A549 (cell line): Measurements from ENCODE around the gene AGAP5. TPM values are rescaled to one million over a fixed set of nuclear protein-coding genes. Genes with fewer than 3 reads are reported as not detected.

Experiments used
- ATAC-seq, 2 experiments: fragments of 200-7000 bp in 1 of 2; fragments of >200 bp in 1 of 2; cut with Nextera tagmentation in 1 of 2; cut with Tn5 transposase in 1 of 2; 3 replicates each; pipeline versions ENCODE4 v1.8.0 to v1.9.1; 2018 to 2020; ENCODE audit warnings: mild to moderate bottlenecking in 1 of 2, moderate library complexity in 1 of 2
- CTCF ChIA-PET: fragments of 300-600 bp; sonication (Branson Sonifier 250); formaldehyde crosslinking; extraction: SDS; loops from one replicate; lab custom pipeline; 2021; ENCODE audit warnings: antibody characterized with exemption, inconsistent platforms; lab: Yijun Ruan, JAX
- POLR2A ChIA-PET: fragments of 350-600 bp; formaldehyde crosslinking; extraction: SDS; loops from one replicate; lab custom pipeline; 2021; ENCODE audit warnings: antibody characterized with exemption, inconsistent platforms; lab: Yijun Ruan, JAX
- DNase-seq, 2 experiments: peaks; one replicate each; pipeline versions ENCODE4 v3.0.0 to v3.0.0-alpha.2; 2011 to 2016; ENCODE audit warnings: low read depth in 1 of 2, low spot score in 1 of 2
- FAIRE-seq: peaks from 2 replicates; lab custom pipeline; 2011; peaks lifted over from hg19 to GRCh38; lab: Jason Lieb, UNC
- H3K27ac ChIP-seq, 2 experiments: fragments of >200 bp; sonication (Bioruptor Twin); formaldehyde crosslinking; 3 replicates each; pipeline ENCODE4 v1.5.1; 2016 to 2017
- H3K4me1 ChIP-seq: fragments of >200 bp; sonication (Bioruptor Twin); formaldehyde crosslinking; 3 replicates; pipeline ENCODE4 v1.6.1; 2016
- H3K4me2 ChIP-seq: fragments of >200 bp; sonication (Bioruptor Twin); formaldehyde crosslinking; 3 replicates; pipeline ENCODE4 v1.6.1; 2016
- H3K4me3 ChIP-seq: fragments of >200 bp; sonication (Bioruptor Twin); formaldehyde crosslinking; 3 replicates; pipeline ENCODE4 v1.5.1; 2016
- H3K9me3 ChIP-seq: fragments of >200 bp; sonication (Bioruptor Twin); formaldehyde crosslinking; 3 replicates; pipeline ENCODE4 v1.6.1; 2016
- CHD2 ChIP-seq: fragments of 150-350 bp; IDR thresholded peaks from 2 replicates; pipeline ENCODE4 v1.6.1; 2014; ENCODE audit warnings: low read length; ENCODE audit not compliant: partially characterized antibody
- CHD4 ChIP-seq: fragments of 200-600 bp; sonication (generic); IDR thresholded peaks from 2 replicates; pipeline ENCODE4 v1.6.1; 2016; ENCODE audit warnings: antibody characterized with exemption, mild to moderate bottlenecking, borderline replicate concordance
- EHMT2 ChIP-seq: fragments of 200-600 bp; sonication (generic); IDR thresholded peaks from 2 replicates; pipeline ENCODE4 v1.6.1; 2016; ENCODE audit warnings: antibody characterized with exemption, low read depth, mild to moderate bottlenecking, moderate library complexity
- EP300 ChIP-seq, 2 experiments: fragments of >200 bp; sonication (Bioruptor Twin); formaldehyde crosslinking; IDR thresholded peaks; 2 replicates in 1 of 2; 3 replicates in 1 of 2; pipeline ENCODE4 v1.6.1; 2016 to 2017
- FOSB ChIP-seq: fragments of 250-450 bp; sonication (Bioruptor Pico); IDR thresholded peaks from 2 replicates; pipeline ENCODE4 v1.5.0; 2020; ENCODE audit warnings: mild to moderate bottlenecking, moderate library complexity
- GATA3 ChIP-seq: IDR thresholded peaks from 2 replicates; pipeline ENCODE4 v1.6.1; 2012; ENCODE audit warnings: borderline replicate concordance
- JUN ChIP-seq, 2 experiments: fragments of >200 bp; sonication (Bioruptor Twin); formaldehyde crosslinking; IDR thresholded peaks; 2 replicates in 1 of 2; 3 replicates in 1 of 2; pipeline ENCODE4 v1.6.1; 2016 to 2017
- KDM1A ChIP-seq: fragments of 200-600 bp; sonication (generic); IDR thresholded peaks from 2 replicates; pipeline ENCODE4 v1.6.1; 2016; ENCODE audit warnings: low read depth, mild to moderate bottlenecking
- MAFK ChIP-seq: fragments of 450-650 bp; IDR thresholded peaks from 2 replicates; pipeline ENCODE4 v1.6.1; 2014; ENCODE audit not compliant: partially characterized antibody
- NPAS2 ChIP-seq: fragments of 250-450 bp; sonication (Bioruptor Pico); IDR thresholded peaks from 2 replicates; pipeline ENCODE4 v1.8.0; 2022; ENCODE audit warnings: mild to moderate bottlenecking, moderate library complexity, borderline replicate concordance
- PBX3 ChIP-seq: IDR thresholded peaks from 2 replicates; pipeline ENCODE4 v1.6.1; 2012
- RAD21 ChIP-seq, 2 experiments: fragments of >200 bp in 1 of 2; sonication (Bioruptor Twin) in 1 of 2; formaldehyde crosslinking in 1 of 2; IDR thresholded peaks in 1 of 2; conservative IDR thresholded peaks in 1 of 2; 2 replicates in 1 of 2; 3 replicates in 1 of 2; pipeline ENCODE4 v1.6.1; 2012 to 2018; ENCODE audit warnings: inconsistent platforms in 1 of 2
- RARB ChIP-seq: fragments of 250-450 bp; sonication (Bioruptor Pico); IDR thresholded peaks from 2 replicates; pipeline ENCODE4 v1.8.0; 2021; ENCODE audit warnings: mild to moderate bottlenecking, moderate library complexity
- SMC3 ChIP-seq: fragments of >200 bp; sonication (Bioruptor Twin); formaldehyde crosslinking; IDR thresholded peaks from 3 replicates; pipeline ENCODE4 v1.6.1; 2018; ENCODE audit warnings: inconsistent platforms
- SREBF2 ChIP-seq: fragments of 450-650 bp; IDR thresholded peaks from 2 replicates; pipeline ENCODE4 v1.6.1; 2014; ENCODE audit warnings: mild to moderate bottlenecking, moderate library complexity
- ZSCAN20 ChIP-seq: fragments of 250-450 bp; sonication (Bioruptor Pico); IDR thresholded peaks from 2 replicates; pipeline ENCODE4 v1.8.0; 2022; ENCODE audit warnings: mild to moderate bottlenecking, moderate library complexity
- WGBS: methylation state at CpG from one replicate; pipeline ENCODE4 v1.1.6; 2017; ENCODE audit errors: missing lambda C conversion rate; 5-methylcytosine and 5-hydroxymethylcytosine counted together
- polyA plus RNA-seq, 4 experiments: library from polyadenylated mRNA; depleted of rRNA in 3 of 4; stranded (reverse); fragments of >200 nt; fragmentation: RNase III in 1 of 4; extraction: RNeasy Plus Mini Kit Qiagen cat#74134 plus additional on column Dnase treatment in 1 of 4; gene quantifications; 2 replicates in 3 of 4; 3 replicates in 1 of 4; pipeline ENCODE4 v1.2.3, GENCODE V29; 2011 to 2017
- TF ChIP-seq, protein P1 (sequence below): IDR thresholded peaks from 2 replicates; pipeline ENCODE4 v1.6.1; 2012; ENCODE audit warnings: low read depth, borderline replicate concordance
- TF ChIP-seq, protein P2 (sequence below): fragments of >200 bp; sonication (Bioruptor Twin); formaldehyde crosslinking; IDR thresholded peaks from 3 replicates; pipeline ENCODE4 v1.5.1; 2016

The AGAP5 gene
- polyA plus RNA-seq, 2 of the 4 experiments (the other 2 are of a cell fraction), result 2.5 to 4.0 TPM

DNA sequence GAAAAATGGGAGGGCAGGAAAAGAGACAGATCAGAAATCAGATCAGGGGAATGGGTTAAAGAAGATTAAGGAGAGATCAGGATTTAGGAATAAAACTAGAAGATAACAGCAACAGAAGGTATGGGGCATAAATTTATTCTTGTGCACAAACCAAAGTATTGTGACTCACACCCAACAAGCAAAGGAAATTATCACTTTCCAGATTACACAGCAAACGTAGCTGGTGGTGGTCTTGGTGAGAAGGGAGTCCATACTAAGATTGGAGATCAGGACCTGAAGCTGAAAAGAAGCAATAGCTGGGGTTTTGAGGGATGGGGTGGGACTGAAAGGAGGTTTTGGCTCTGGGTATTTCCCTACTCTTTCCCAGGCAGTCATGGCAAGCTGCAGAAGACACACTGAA is 53.1 kb downstream of the AGAP5 start:
- Histone ChIP-seq H3K9me3 (no peaks in the 10 kb centered on the region), H3K4me1 (no peaks in the 10 kb centered on the region), H3K4me3 (no peak overlapping the region), H3K4me2 (no peak overlapping the region), H3K27ac (no peak overlapping the region)
- FAIRE-seq (no peak), ATAC-seq (no peak), DNase-seq (no peak)
- CTCF ChIA-PET, result interaction anchor here (0.9 to 15.6 kb wide), 32 partner anchors 9 to 423 kb away, joined by 3 to 378 read pairs (median 6); partner anchors contain the start of genes PPP3CB, SYNPO2L and USP54
- no peak for TF ChIP-seq PBX3
- TF ChIP-seq RARB, result no peak
- TF ChIP-seq GATA3, result no peak
- TF ChIP-seq FOSB (CRISPR knock-in tag), result no peak
- TF ChIP-seq NPAS2 (CRISPR knock-in tag), result no peak
- no peak for TF ChIP-seq JUN (IDR thresholded peaks at IDR 0.05)
- TF ChIP-seq EP300 (IDR thresholded peaks at IDR 0.05), result no peak
- no peak for TF ChIP-seq CHD2
- TF ChIP-seq, protein P1, sequence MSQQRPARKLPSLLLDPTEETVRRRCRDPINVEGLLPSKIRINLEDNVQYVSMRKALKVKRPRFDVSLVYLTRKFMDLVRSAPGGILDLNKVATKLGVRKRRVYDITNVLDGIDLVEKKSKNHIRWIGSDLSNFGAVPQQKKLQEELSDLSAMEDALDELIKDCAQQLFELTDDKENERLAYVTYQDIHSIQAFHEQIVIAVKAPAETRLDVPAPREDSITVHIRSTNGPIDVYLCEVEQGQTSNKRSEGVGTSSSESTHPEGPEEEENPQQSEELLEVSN, result no peak
- no peak for TF ChIP-seq ZSCAN20 (CRISPR knock-in tag)
- no peak for TF ChIP-seq KDM1A
- POLR2A ChIA-PET, result no interaction called here
- 22% methylated on average over 1 of the region's 1 CpG for WGBS

DNA sequence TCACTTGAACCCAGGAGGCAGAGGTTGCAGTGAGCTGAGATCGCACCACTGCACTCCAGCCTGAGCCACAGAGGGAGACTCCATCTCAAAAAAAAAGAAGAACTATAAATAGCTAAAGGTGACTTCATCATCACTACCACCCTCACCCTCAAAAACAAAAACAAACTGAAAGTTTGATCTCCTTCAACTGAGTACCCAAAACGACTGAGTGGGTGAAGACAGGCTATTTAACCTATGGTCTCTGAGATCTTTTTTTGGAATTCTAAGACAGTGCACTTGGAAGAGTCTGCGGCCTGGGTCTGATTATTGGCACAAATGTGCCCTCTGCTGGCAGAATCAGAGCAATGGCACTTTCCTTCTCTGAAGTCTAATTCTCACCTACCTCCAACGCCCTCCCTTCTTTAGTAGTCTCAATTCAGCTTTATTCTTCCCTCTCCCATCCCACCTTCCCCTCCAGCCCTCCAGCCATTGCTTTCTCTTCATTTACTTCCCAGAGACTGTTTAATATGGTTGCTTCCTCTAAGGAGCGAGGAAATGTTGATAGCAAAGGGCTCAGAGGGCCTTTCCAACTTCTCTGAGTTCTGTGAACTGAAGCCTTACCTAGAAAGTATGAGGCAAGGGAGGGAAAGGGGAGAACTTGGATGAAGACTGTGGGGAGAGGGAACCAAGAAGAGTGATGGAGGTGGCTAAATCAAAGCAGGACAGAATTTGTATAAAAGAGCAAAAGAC is 53.7 kb downstream of the AGAP5 start:
- H3K4me3 ChIP-seq, result no peak overlapping the region
- no peak overlapping the region for H3K27ac ChIP-seq
- H3K4me1 ChIP-seq, result no peaks in the 10 kb centered on the region
- peak; percentile 71 to 81 for DNase-seq
- WGBS, result 25% methylated on average over 5 of the region's 5 CpGs
- ATAC-seq, result peak; percentile 86 to 88
- CTCF ChIA-PET, result interaction anchor here (0.6 to 15.6 kb wide), 45 partner anchors 8 to 422 kb away, joined by 3 to 378 read pairs (median 5); partner anchors contain the start of genes PPP3CB, SYNPO2L and USP54
- TF ChIP-seq SREBF2 (no peak), RAD21 (conservative IDR thresholded peaks at IDR 0.05 in 1 of 2, IDR thresholded peaks at IDR 0.05 in 1 of 2) (peak; percentile 95 to 98), SMC3 (peak; percentile 98), CHD2 (no peak), CHD4 (no peak)
- TF ChIP-seq, protein P2, sequence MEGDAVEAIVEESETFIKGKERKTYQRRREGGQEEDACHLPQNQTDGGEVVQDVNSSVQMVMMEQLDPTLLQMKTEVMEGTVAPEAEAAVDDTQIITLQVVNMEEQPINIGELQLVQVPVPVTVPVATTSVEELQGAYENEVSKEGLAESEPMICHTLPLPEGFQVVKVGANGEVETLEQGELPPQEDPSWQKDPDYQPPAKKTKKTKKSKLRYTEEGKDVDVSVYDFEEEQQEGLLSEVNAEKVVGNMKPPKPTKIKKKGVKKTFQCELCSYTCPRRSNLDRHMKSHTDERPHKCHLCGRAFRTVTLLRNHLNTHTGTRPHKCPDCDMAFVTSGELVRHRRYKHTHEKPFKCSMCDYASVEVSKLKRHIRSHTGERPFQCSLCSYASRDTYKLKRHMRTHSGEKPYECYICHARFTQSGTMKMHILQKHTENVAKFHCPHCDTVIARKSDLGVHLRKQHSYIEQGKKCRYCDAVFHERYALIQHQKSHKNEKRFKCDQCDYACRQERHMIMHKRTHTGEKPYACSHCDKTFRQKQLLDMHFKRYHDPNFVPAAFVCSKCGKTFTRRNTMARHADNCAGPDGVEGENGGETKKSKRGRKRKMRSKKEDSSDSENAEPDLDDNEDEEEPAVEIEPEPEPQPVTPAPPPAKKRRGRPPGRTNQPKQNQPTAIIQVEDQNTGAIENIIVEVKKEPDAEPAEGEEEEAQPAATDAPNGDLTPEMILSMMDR, result peak; percentile 93
- TF ChIP-seq, all 56 proteins: peak for 3
- Histone ChIP-seq H3K9me3 (no peaks in the 10 kb centered on the region), H3K4me2 (no peak overlapping the region)
- POLR2A ChIA-PET, result interaction anchor here (1.0 kb wide), 1 partner anchor 149 kb away, joined by 4 read pairs; the partner anchor contains the start of gene PPP3CB
- FAIRE-seq, result no peak

- WGBS, result 80% methylated on average over 2 of the region's 2 CpGs
- no peaks in the 10 kb centered on the region for H3K4me1 ChIP-seq
- ChIA-PET CTCF (interaction anchor here (0.7 to 15.6 kb wide), 37 partner anchors 9 to 380 kb away, joined by 3 to 378 read pairs (median 5); partner anchors contain the start of genes SYNPO2L and USP54), POLR2A (interaction anchor here (1.0 kb wide), 1 partner anchor 148 kb away, joined by 4 read pairs; the partner anchor contains the start of gene PPP3CB)
- H3K9me3 ChIP-seq, result no peaks in the 10 kb centered on the region
- no peak overlapping the region for H3K4me3 ChIP-seq
- ATAC-seq (no peak), DNase-seq (no peak), FAIRE-seq (no peak)
- no peak overlapping the region for H3K27ac ChIP-seq
- TF ChIP-seq MAFK (no peak), EHMT2 (no peak)
- H3K4me2 ChIP-seq, result no peak overlapping the region
Observed at GRCh38 chr10:73643362-73643761, 54.5 kb downstream of the AGAP5 start.
